ENCODE results near the gene CDC16. TPM values are rescaled to one million over a fixed set of nuclear protein-coding genes. Genes with fewer than 3 reads are reported as not detected.

The CDC16 gene
- polyA plus RNA-seq, 1 donor, result 71.0 TPM

GRCh38 chr13:114299604-114300305, 65.1 kb downstream of the CDC16 start:
- DNase-seq (ENCODE audit: low read depth), result no peak

GRCh38 chr13:114303700-114304327, 69.1 kb downstream of the CDC16 start:
- DNase-seq (ENCODE audit: low read depth), result no peak

- no peak for DNase-seq (ENCODE audit: low read depth)
Observed at GRCh38 chr13:114304346-114305034, 69.8 kb downstream of the CDC16 start.

GRCh38 chr13:114309086-114309485, 74.4 kb downstream of the CDC16 start:
- DNase-seq (ENCODE audit: low read depth), result no peak

- no peak for DNase-seq (ENCODE audit: low read depth)
Observed at GRCh38 chr13:114309806-114310410, 75.2 kb downstream of the CDC16 start.

GRCh38 chr13:114310956-114311355, 76.3 kb downstream of the CDC16 start:
- no peak for DNase-seq (ENCODE audit: low read depth)

- DNase-seq (ENCODE audit: low read depth), result no peak
Observed at GRCh38 chr13:114311387-114311786, 76.7 kb downstream of the CDC16 start.

GRCh38 chr13:114311908-114312307, 77.2 kb downstream of the CDC16 start:
- DNase-seq (ENCODE audit: low read depth), result no peak

- no peak for DNase-seq (ENCODE audit: low read depth)
Observed at GRCh38 chr13:114313061-114313860, 78.6 kb downstream of the CDC16 start.

- peak; percentile 90 for DNase-seq (ENCODE audit: low read depth)
Observed at GRCh38 chr13:114314074-114314912, 79.6 kb downstream of the CDC16 start, which contains the start of gene CHAMP1. CHAMP1 (plus strand) TSS chr13:114314503; CDS start chr13:114323843, 9,340 bp downstream.

- no peak for DNase-seq (ENCODE audit: low read depth)
Observed at GRCh38 chr13:114315074-114315785, 80.5 kb downstream of the CDC16 start.

- DNase-seq (ENCODE audit: low read depth), result no peak
Observed at GRCh38 chr13:114318624-114319023, 83.9 kb downstream of the CDC16 start.

- no peak for DNase-seq (ENCODE audit: low read depth)
Observed at GRCh38 chr13:114319441-114319913, 84.8 kb downstream of the CDC16 start.

- no peak for DNase-seq (ENCODE audit: low read depth)
Observed at GRCh38 chr13:114320065-114320464, 85.4 kb downstream of the CDC16 start.

GRCh38 chr13:114321256-114321655, 86.6 kb downstream of the CDC16 start:
- DNase-seq (ENCODE audit: low read depth), result no peak

All from forelimb muscle (tissue), 1 donor.